Activated CD4-positive, CD25-positive, alpha-beta regulatory T cell treated with anti-CD3 and anti-CD28 coated beads, Interleukin-2, amount 50 U/mL, for 24 hours (primary cell): ENCODE results near the gene VDR.
A peak's percentile ranks its signal among the peaks of the same experiment; 100 is the strongest.
"Not testable (repeated sequence)": the region's sequence is repeated elsewhere in the genome, so short reads cannot be mapped to it uniquely, and the experiment has no call there.

Source experiments
- ATAC-seq, 2 donors: fragments of 150-1000 bp; cut with Tn5 transposase; one replicate each; pipeline ENCODE4 v1.10.0; 2021; ENCODE audit warnings: mild to moderate bottlenecking in 1 of 2, moderate library complexity in 1 of 2

The VDR gene

DNA sequence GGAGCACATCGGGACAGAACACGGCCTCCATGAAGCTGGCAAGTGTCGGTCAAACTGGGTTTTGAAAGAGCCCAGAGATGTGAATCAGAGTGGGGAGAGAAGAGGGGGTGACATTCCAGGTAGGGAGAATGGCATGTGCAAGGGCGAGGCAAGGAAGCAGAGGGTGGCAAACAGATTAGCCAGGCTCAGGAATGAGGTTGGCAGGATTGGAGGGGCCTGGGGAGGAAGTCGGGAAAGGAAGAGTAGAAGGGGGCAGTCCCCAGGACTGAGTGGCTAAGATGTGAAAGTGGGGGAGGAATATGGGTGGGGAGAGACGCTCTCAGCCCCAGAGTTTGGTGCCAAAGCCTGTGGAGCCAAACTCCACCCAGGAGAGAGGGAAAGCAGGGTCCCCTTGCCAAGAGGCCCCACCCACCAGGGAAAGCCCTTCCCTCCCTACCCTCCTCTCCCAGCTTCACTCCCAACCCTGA is 79.6 kb downstream of the VDR start:
- no peak for ATAC-seq

GRCh38 chr12:47824635-47825034 is 80.2 kb downstream of the VDR start:
- no peak for ATAC-seq

GRCh38 chr12:47824198-47824597 is 80.6 kb downstream of the VDR start:
- ATAC-seq = peak in 1 of 2 donors; percentile 12

DNA sequence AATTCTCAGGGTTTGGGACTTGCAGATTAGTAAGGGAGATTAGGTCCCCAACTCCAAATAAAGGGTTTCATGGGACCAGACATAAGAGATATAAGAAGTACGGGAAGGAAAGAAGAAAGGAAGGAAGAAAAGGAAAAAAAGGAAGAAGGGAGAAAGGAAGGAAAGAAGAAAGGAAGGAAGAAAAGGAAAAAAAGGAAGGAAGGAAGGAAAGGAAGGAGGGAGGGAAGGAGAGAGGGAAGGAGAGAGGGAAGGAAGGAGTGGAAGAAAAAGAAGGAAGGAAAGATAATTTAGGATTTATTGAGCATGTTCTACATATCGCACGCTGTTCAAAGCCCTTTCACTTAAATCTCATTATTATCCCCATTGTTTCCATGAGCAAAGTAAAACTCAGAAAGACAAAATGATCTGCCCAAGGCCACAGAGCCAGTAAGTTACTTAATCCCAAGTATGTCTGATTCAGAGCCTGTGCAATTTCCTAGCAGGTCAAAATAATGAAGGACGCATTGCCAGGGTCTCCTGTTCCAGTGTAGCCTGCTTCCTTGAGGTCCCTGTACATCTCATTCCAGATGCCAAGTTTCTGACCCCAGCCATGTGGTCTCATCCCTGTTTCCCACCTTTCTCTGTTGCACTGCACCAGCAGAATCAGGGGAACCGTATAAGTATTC is 81.2 kb downstream of the VDR start:
- no peak for ATAC-seq

GRCh38 chr12:47822863-47823262 is 81.9 kb downstream of the VDR start:
- no peak for ATAC-seq

DNA sequence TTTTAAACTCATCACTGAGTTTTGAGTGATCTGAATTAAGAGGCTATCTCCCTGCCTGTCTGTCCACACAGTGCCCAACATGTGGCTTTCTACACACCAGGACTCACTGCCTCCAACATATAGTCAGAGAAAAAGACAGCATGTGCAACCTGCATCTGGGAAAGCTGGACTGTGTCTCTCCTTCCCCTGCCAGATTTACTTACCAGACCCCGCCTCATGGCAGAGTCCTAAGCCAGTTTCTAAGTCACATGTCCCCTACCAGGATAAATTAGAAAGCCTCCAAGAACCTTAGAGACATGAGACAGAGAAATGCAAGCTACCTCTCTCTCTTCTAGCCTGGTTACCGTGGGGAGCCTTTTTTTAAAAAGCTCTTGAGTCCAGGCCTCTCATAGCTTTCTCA is 82.4 kb downstream of the VDR start:
- ATAC-seq = no peak

GRCh38 chr12:47821346-47821706 is 83.5 kb downstream of the VDR start:
- ATAC-seq = no peak

DNA sequence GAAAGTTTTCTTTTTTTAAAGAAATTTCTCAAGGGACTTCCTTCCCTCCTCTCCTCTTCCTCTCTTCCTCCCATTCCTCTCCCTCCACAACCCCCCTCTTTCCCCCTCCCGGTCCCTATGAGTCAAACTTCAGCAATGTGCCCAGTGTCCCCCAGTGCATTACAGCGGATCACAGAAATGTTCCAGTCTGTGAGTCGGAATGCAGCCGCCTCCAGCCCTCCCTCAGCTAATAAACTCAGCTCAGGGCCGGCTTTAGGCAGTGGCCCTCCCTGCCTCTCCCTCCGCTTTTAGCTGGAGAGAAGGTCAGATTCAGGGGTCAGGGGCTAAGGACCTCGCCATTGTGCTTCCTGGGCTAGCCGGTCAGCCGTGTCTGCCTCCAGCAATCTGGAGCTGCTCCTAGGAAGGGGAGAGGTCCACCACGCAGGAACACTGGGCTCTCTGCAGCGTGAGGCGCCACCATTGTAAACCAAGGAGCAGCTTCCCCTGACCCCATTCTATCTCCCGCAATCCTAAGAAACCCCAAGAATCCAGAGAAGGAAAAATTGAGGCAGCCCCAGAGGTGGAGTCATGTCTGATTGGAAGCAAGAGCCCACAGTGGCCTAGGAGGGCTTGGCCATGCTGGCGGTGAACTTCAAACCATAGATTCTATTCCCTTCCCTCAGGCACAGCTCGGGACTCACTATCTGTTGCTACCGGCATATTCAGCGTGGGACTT is 84.0 kb downstream of the VDR start:
- ATAC-seq = no peak

- ATAC-seq = peak; percentile 70
These were observed 84.7 kb downstream of the VDR start, which contains the start of gene HDAC7 for GRCh38 chr12:47819896-47820630. Gene HDAC7 (minus strand): TSS chr12:47819903. CDS start chr12:47819785, 118 bp downstream.

DNA sequence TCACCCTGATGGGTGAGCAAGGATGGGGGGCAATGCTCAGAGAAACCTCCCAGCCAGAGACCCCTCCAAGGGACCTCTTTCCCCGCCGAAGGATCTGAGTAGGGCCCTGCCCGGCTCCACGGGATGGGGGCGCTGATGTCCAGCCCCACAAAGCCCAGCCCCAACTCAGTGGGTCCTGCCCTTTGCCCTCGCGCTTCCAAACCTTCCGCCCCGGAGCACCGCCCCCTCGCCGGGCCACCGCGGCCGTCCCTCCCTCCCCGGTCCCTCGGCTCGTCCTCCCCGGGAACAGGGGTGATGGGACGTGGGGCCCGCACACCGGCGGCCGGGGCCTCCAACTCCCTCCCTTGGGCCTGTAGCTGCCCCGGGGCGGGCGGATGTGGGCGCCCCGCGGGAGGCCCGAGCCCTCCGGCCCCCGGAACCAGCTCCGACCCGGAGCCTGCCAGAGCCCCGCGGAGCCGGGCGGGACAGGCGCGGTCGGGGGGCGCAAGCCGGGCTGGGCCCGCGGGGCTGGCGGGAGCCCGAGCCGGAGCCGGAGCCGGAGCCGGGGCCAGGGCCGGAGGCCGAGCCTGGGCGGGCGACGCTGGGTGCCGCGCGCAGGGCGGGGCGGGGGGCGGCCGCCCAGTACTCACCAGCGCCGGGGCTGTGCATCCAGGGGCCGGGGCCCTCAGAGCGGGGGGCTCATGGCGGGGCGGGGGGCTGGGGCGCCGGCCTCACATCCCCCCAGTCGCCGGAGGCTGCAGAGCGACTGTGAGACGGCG is 85.5 kb downstream of the VDR start:
- peak; percentile 6 to 11 for ATAC-seq

- ATAC-seq = peak; percentile 26 to 31
These were observed 86.2 kb downstream of the VDR start for GRCh38 chr12:47818467-47819137.

DNA sequence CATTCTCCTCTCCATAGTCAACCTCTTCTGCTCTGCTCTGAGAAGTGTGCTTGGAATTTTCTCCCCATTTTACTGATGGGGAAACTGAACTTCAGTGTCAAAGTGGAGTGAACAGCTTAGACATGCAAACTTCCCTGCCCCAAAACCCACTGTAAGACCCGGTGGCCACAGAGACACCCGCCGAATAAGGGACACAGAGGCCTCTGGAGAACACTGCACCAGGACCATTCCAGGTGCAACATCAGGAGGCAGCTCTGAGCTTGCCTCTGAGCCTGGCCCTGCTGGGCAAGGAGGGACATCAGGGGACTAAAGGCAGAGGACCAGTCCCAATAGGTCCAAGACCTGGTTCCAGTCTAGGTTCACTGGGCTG is 86.8 kb downstream of the VDR start:
- no peak for ATAC-seq

GRCh38 chr12:47817272-47818006 is 87.4 kb downstream of the VDR start:
- no peak for ATAC-seq

DNA sequence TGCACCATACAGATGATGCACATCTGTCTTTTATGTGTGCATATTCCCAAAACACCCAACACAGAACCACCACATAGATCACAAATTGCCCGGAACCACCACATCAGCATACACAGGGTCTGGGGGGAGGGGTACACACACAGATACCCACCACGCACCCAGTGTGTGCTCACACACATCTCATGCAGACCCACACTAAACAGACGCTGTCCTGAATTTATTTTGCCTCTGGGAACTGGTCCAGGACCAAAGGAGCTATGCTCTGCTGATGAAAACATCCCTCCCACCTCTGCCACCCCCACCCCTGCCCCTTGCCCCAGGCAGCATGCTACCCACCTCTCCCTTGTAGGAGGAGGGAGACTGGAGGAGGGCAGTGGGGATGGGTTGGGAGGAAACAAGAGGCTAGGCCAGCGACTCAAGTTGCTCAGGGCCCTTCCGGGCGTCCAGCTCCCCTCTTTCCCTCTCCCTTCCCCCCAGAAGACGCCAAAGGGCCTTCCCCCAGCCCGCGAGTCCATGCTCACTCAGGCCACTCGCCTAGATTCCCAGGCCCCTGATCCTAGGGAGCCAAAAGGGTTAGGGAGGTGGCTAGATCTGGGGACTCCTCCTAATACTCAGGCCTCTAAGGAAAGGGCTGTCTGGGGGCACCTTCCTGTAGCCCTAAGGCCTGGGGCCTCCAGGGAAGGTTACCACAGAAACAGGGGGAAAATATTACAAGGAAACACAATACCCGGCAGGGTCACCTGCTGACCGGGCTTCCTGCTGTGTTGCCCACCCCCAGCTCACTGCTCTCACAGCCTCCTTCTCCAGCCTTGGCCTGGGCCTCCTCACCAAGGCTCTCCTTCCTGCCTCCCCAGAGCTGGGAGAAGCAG is 88.2 kb downstream of the VDR start:
- no peak for ATAC-seq

DNA sequence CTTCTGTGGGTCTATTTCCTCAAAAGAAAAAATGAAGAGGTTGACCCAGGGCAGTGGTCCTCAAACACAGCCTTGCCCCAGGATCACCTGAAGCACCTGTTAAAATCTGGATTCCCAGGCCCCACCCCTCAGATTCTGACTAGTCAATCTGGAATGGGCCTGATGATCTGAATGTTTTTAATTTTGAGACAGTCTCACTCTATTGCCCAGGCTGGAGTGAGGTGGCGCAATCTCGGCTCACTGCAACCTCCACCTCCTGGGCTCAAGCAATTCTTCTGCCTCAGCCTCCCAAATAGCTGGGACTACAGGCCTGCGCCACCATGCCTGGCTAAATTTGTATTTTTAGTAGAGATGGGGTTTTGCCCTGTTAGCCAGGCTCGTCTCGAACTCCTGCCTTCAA is 89.3 kb downstream of the VDR start:
- ATAC-seq = not testable (repeated sequence)

DNA sequence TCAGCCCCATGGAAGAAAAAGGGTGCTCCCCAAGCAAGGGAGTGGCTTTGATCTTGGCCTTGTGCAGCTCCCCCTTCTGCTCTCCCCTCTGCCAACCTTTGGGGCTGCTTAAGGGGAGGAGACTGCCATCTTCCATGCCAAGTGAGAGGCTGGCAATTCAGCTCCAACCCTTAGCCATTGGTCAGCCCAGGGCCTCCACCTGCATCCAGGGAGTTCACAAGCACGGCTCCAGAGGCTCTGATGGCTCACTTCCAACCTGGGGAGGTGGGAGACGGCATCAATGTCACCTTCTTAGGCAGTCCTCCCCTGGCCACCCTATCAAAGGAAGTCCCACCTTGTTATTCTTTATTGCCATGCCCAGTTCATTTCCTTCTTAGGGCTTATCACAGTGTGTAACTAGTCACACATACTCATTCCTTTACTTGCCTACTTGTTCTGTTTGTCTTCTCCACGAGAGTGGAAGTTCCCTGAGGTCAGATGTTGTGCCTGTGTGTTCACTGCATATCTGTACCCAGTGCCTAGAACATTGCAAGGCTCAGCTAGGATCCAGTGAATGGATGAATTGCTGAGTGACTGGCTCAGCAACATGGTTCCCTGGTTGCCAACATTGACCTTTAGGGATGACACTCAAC is 90.1 kb downstream of the VDR start:
- ATAC-seq = peak; percentile 11 to 29

GRCh38 chr12:47813511-47814196 is 91.1 kb downstream of the VDR start:
- ATAC-seq = no peak

DNA sequence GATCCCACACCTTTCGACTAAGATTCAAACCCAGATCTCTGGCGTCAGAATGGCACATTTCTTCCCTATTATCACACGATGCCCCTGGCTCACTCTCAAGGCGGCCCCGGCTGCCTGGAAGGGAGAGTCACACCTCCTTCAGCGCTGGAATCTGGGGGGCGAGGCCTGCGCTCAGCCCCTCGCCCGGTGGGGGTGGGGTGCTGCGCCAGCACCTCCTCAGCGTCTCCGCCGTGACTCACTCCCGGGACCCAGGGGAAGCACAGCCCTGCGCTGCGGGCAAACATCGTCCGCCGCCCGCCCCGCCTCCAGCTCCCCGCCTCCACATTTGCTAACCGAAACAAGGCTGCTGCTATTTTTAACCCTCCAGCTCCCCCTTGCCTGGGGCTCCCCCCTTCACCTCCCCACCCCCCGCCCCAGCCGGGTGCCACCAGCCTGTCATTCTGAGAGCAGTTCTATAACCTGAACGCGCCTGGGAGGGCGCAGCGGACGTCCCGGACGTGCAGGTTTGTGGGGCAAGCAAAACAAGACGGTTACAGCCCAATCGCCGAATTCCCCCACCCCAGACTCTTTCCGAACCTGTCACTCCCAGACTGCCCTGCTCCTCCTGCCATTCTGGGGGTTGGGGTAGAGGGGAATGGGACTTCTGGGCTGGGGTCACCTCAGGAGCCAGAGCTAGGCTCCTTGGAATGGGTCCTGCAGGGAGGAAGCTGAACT is 91.8 kb downstream of the VDR start:
- ATAC-seq = peak; percentile 73 to 75
